Measurements from ENCODE around the gene CFB. TPM values are rescaled to one million over a fixed set of nuclear protein-coding genes. Genes with fewer than 3 reads are reported as not detected.

The CFB gene
- total and polyA plus RNA-seq, 2 of the 13 experiments (the other 11 are each of a cell fraction or from before 2014, with no cell fraction given), result 171 to 513 TPM

- TF ChIP-seq HCFC1 (IDR thresholded peaks at IDR 0.05; ENCODE audit: low read depth, low read length) (peak; percentile 91), ZNF639 (CRISPR knock-in tag; conservative IDR thresholded peaks at IDR 0.05) (peak; percentile 97), ZNF615 (CRISPR knock-in tag; IDR thresholded peaks at IDR 0.05; ENCODE audit: borderline replicate concordance) (0 out of 2 replicates have a peak, but pooled peaks have one; percentile 32), CREBL2 (CRISPR knock-in tag; IDR thresholded peaks at IDR 0.05; ENCODE audit: borderline replicate concordance) (no peak; the same call in 1 of the 2 replicates), ZMYM3 (CRISPR knock-in tag; IDR thresholded peaks at IDR 0.05) (no peak), CREB3 (CRISPR knock-in tag; IDR thresholded peaks at IDR 0.05) (peak; percentile 50; the same call in 1 of the 2 replicates), ELF3 (CRISPR knock-in tag; IDR thresholded peaks at IDR 0.05) (peak; percentile 95), STAT5B (CRISPR knock-in tag; IDR thresholded peaks at IDR 0.05) (no peak), ZNF569 (CRISPR knock-in tag; IDR thresholded peaks at IDR 0.05; ENCODE audit: borderline replicate concordance) (no peak), NR0B2 (CRISPR knock-in tag; IDR thresholded peaks at IDR 0.05) (no peak), ATF1 (CRISPR knock-in tag; IDR thresholded peaks at IDR 0.05) (peak; percentile 99), GLMP (CRISPR knock-in tag; IDR thresholded peaks at IDR 0.05; ENCODE audit: borderline replicate concordance) (no peak), ZNF207 (IDR thresholded peaks at IDR 0.05; ENCODE audit: borderline replicate concordance) (no peak), ZNF142 (CRISPR knock-in tag; IDR thresholded peaks at IDR 0.05) (peak; percentile 84; the same call in 1 of the 2 replicates), MAFF (IDR thresholded peaks at IDR 0.05; ENCODE audit: low read depth, low read length) (no peak), ZBTB7B (CRISPR knock-in tag; IDR thresholded peaks at IDR 0.05) (0 out of 2 replicates have a peak, but pooled peaks have one; percentile 2), ZNF12 (CRISPR knock-in tag; IDR thresholded peaks at IDR 0.05) (0 out of 2 replicates have a peak, but pooled peaks have one; percentile 6)
Observed at GRCh38 chr6:31958741-31959739, 13.1 kb downstream of the CFB start, which contains the start of the genes NELFE and SKIC2 (continued).
